Fibroblast of lung (primary cell): Measurements from ENCODE around the gene ZSCAN16.

Source experiments
- CTCF ChIP-seq, 2 donors: IDR thresholded peaks in 1 of 2; conservative IDR thresholded peaks in 1 of 2; 1 replicate in 1 of 2; 2 replicates in 1 of 2; pipeline ENCODE4 v1.5.1; 2011 to 2012; ENCODE audit warnings: low read length in 2 of 2, control low read depth in 1 of 2, inconsistent platforms in 1 of 2, low read depth in 1 of 2, mild to moderate bottlenecking in 1 of 2
- EZH2 ChIP-seq: IDR thresholded peaks from 2 replicates; pipeline ENCODE4 v1.5.1; 2012; ENCODE audit warnings: low read length, control low read depth, mild to moderate bottlenecking; ENCODE audit errors: missing control alignments

- TF ChIP-seq CTCF (conservative IDR thresholded peaks at IDR 0.05 in 1 of 2, IDR thresholded peaks at IDR 0.05 in 1 of 2; ENCODE audit: low read depth in 1 of 2, low read length in 2 of 2) (no peak), EZH2 (no peak)
Measured at GRCh38 chr6:28118217-28118616, 6.2 kb upstream of the ZSCAN16 start.
